NOMO-1 treated with dmso at 0.1 percent for 144 hours (cell line): Measurements from ENCODE around the gene CLEC4A.
"Not testable (repeated sequence)": the region's sequence is repeated elsewhere in the genome, so short reads cannot be mapped to it uniquely, and the experiment has no call there.

Source experiments
- DNase-seq: peaks from one replicate; lab custom pipeline; 2025; ENCODE audit not compliant: unreplicated experiment; lab: John Stamatoyannopoulos, UW

CLEC4A gene

GRCh38 chr12:8123124-8123912, at the start of gene CLEC4A:
TSS of gene CLEC4A (plus strand) at chr12:8123617. CDS start at chr12:8123879, 262 bp downstream.
- peak; percentile 45 for DNase-seq

GRCh38 chr12:8075935-8076334, 47.5 kb upstream of the CLEC4A start:
- no peak for DNase-seq

GRCh38 chr12:8076366-8076765, 47.1 kb upstream of the CLEC4A start:
- DNase-seq, result no peak

- no peak for DNase-seq
These were observed 46.2 kb upstream of the CLEC4A start for GRCh38 chr12:8077207-8077606.

GRCh38 chr12:8078398-8078797, 45.0 kb upstream of the CLEC4A start:
- DNase-seq, result peak; percentile 30

GRCh38 chr12:8078916-8079315, 44.5 kb upstream of the CLEC4A start:
- no peak for DNase-seq

GRCh38 chr12:8080120-8080519, 43.3 kb upstream of the CLEC4A start:
- DNase-seq, result peak; percentile 16

- no peak for DNase-seq
These were observed 42.0 kb upstream of the CLEC4A start for GRCh38 chr12:8081251-8081920.

GRCh38 chr12:8082808-8083100, 40.7 kb upstream of the CLEC4A start:
- DNase-seq, result no peak

GRCh38 chr12:8084351-8084750, 39.1 kb upstream of the CLEC4A start:
- DNase-seq, result not testable (repeated sequence)

GRCh38 chr12:8087666-8088065, 35.8 kb upstream of the CLEC4A start:
- no peak for DNase-seq

- no peak for DNase-seq
These were observed 34.8 kb upstream of the CLEC4A start for GRCh38 chr12:8088574-8088973.

GRCh38 chr12:8089277-8089676, 34.1 kb upstream of the CLEC4A start:
- not testable (repeated sequence) for DNase-seq

- no peak for DNase-seq
These were observed 33.7 kb upstream of the CLEC4A start for GRCh38 chr12:8089716-8090115.

GRCh38 chr12:8093291-8093690, 30.1 kb upstream of the CLEC4A start:
- no peak for DNase-seq

- DNase-seq, result no peak
These were observed 27.0 kb upstream of the CLEC4A start for GRCh38 chr12:8096281-8096915.

GRCh38 chr12:8099235-8099634, 24.2 kb upstream of the CLEC4A start:
- no peak for DNase-seq

GRCh38 chr12:8108808-8109398, 14.5 kb upstream of the CLEC4A start:
- DNase-seq, result peak; percentile 38

GRCh38 chr12:8113117-8113516, 10.3 kb upstream of the CLEC4A start:
- not testable (repeated sequence) for DNase-seq

GRCh38 chr12:8120072-8120713, 3.2 kb upstream of the CLEC4A start:
- no peak for DNase-seq

- DNase-seq, result peak; percentile 85
These were observed 3.7 kb downstream of the CLEC4A start for GRCh38 chr12:8127138-8127537.
